ENCODE measurements around the gene SLC27A5. TPM values are rescaled to one million over a fixed set of nuclear protein-coding genes. Genes with fewer than 3 reads are reported as not detected.

Gene SLC27A5
- polyA plus RNA-seq, 1 of the 3 experiments (the other 2 are of a cell fraction), result 57.3 TPM

DNA sequence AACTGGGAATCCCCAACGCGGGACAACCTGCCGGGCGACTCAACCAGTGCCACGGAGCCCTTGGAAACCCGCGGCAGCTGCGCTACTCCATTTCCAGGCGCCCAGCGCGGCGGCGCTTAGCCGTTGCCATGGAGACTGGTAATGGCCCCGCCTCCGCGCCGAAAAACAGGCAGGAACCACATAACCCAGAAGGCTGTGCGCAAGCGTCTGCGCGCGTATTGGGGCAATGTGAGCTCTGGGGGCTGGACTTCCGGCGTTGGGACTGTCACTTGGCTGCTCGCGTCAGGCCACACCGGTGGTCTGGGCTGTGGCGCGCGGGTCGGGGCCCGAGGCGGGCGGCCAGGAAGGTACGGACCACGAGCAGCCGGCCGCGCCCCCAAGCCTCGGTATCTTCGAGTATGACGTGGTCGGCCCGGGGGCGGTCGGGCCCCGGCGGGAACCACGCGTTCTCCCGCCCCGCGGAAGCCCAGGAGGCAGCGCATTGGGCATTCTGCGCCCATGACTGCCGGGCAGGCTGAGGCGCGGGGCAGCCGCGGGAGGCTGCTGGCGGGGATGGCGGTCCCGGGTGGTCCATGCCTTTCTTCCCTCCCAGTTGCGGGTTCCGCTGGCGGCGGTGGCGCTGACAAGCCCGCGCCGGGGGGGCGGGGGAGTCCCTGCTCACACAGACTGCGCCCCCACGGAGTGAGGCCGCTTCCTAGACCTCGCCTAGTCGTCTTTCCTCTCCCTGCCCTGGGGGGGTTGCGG is 60.3 kb downstream of the SLC27A5 start, which contains the start of gene ZNF324B:
Gene ZNF324B, plus strand, starts transcription at position 265 of the 744 bp plus-strand sequence. CDS start 2,080 bp downstream, outside the sequence.
- Histone ChIP-seq H3K4me1 (ENCODE audit: control insufficient read depth in 1 of 2, insufficient read depth in 2 of 2, low read depth in 1 of 2, low read length in 1 of 2) (peaks cover 0 to 7% of the 10 kb centered on the region in 2 experiments; a peak in 1 of 4 replicates), H2AFZ (ENCODE audit: low read depth) (peak within 1 kb of the TSS; percentile 98), H3K27me3 (ENCODE audit: insufficient read depth) (no peaks in the 10 kb centered on the region), H3K9ac (peak within 1 kb of the TSS; percentile 62), H3K9me2 (no peaks in the 10 kb centered on the region), H3K27ac (ENCODE audit: low read depth in 2 of 2, low read length in 1 of 2) (peak within 1 kb of the TSS in 1 of 2 experiments; percentile 30; a peak in 1 of 4 replicates), H3K4me2 (peak within 1 kb of the TSS; percentile 76), H4K20me1 (ENCODE audit: insufficient read depth) (no peaks in the 10 kb centered on the region), H3K79me2 (ENCODE audit: insufficient read depth) (no peaks in the 10 kb centered on the region), H3F3A (replicated peaks; ENCODE audit: insufficient read depth) (no peaks in the 10 kb centered on the region), H3K36me3 (replicated peaks in 1 of 2; ENCODE audit: control insufficient read depth in 1 of 2, insufficient read depth in 2 of 2, low read length in 1 of 2) (peaks cover 1 to 22% of the 10 kb centered on the region in 2 experiments), H3K4me3 (ENCODE audit: low read depth in 2 of 2, low read length in 1 of 2) (peak within 1 kb of the TSS; percentile 89 to 90), H3K9me3 (no peaks in the 10 kb centered on the region; the same call in 1 of the 2 replicates)
- ChIA-PET POLR2A (interaction anchor here (0.6 to 1.3 kb wide), 5 partner anchors 11 to 68 kb away, joined by 3 to 6 read pairs (median 3); partner anchors contain the start of genes ZBTB45, ZNF132 and ZNF324), CTCF (no interaction called here)
- DNase-seq, result peak; percentile 97
- WGBS (ENCODE audit: low lambda C conversion rate), result 2% methylated on average over 20 of the region's 79 CpGs
- TF ChIP-seq RAD21 (IDR thresholded peaks at IDR 0.05; ENCODE audit: low read length) (no peak), TAF1 (IDR thresholded peaks at IDR 0.05; ENCODE audit: borderline replicate concordance, low read depth, low read length) (no peak), REST (IDR thresholded peaks at IDR 0.05; ENCODE audit: low read depth, low read length) (no peak), GABPA (IDR thresholded peaks at IDR 0.05; ENCODE audit: low read depth) (peak; percentile 92), NRF1 (IDR thresholded peaks at IDR 0.05; ENCODE audit: low read depth, low read length) (peak; percentile 80), MAX (IDR thresholded peaks at IDR 0.05; ENCODE audit: low read depth) (peak; percentile 50; the same call in 1 of the 2 replicates), MEF2A (IDR thresholded peaks at IDR 0.05; ENCODE audit: borderline replicate concordance, low read depth) (no peak), FOXJ3 (CRISPR knock-in tag; IDR thresholded peaks at IDR 0.05) (no peak), RXRA (IDR thresholded peaks at IDR 0.05; ENCODE audit: borderline replicate concordance, low read depth) (no peak), RCOR1 (IDR thresholded peaks at IDR 0.05; ENCODE audit: low read length) (no peak), POLR2AphosphoS5 (IDR thresholded peaks at IDR 0.05; ENCODE audit: low read depth, low read length) (peak; percentile 56; the same call in 1 of the 2 replicates), IRF3 (IDR thresholded peaks at IDR 0.05; ENCODE audit: low read depth, low read length) (no peak), ELF1 (IDR thresholded peaks at IDR 0.05) (0 out of 2 replicates have a peak, but pooled peaks have one; percentile 28), TCF12 (IDR thresholded peaks at IDR 0.05) (no peak), FOSL2 (IDR thresholded peaks at IDR 0.05; ENCODE audit: borderline replicate concordance, low read depth) (no peak), JUND (IDR thresholded peaks at IDR 0.05) (no peak), FOXM1 (IDR thresholded peaks at IDR 0.05; ENCODE audit: low read depth) (no peak), PBX3 (IDR thresholded peaks at IDR 0.05) (peak; percentile 74), MXI1 (IDR thresholded peaks at IDR 0.05; ENCODE audit: low read depth, low read length) (peak; percentile 94), CHD2 (IDR thresholded peaks at IDR 0.05; ENCODE audit: low read length, partially characterized antibody) (peak; percentile 87), CTCF (IDR thresholded peaks at IDR 0.05) (no peak), YY1 (IDR thresholded peaks at IDR 0.05; ENCODE audit: low read depth) (peak; percentile 53; the same call in 1 of the 2 replicates), SIN3A (IDR thresholded peaks at IDR 0.05; ENCODE audit: borderline replicate concordance, low read depth, low read length) (peak; percentile 7; the same call in 1 of the 2 replicates), EZH2phosphoT487 (IDR thresholded peaks at IDR 0.05; ENCODE audit: borderline replicate concordance, low read depth) (no peak)

Measured in SK-N-SH (cell line).